GM10248 (cell line): ENCODE data around the gene RASGRP4.

Experiments used
- CTCF ChIA-PET: fragments of 300-600 bp; sonication (Branson Sonifier 250); formaldehyde crosslinking; extraction: SDS; loops from one replicate; lab custom pipeline; 2021; ENCODE audit warnings: antibody characterized with exemption; lab: Yijun Ruan, JAX
- POLR2A ChIA-PET: fragments of 350-650 bp; sonication (Branson Sonifier 250); formaldehyde crosslinking; extraction: SDS; loops from one replicate; lab custom pipeline; 2020; ENCODE audit warnings: antibody characterized with exemption; lab: Yijun Ruan, JAX
- DNase-seq: peaks from one replicate; pipeline ENCODE4 v3.0.0; 2012; ENCODE audit errors: extremely low spot score
- CTCF ChIP-seq: IDR thresholded peaks from 2 replicates; pipeline ENCODE4 v1.5.1; 2012; ENCODE audit warnings: mild to moderate bottlenecking, low read depth; ENCODE audit errors: extremely low read depth, missing control alignments, control extremely low read depth

The RASGRP4 gene

GRCh38 chr19:38451036-38451435, 25.0 kb upstream of the RASGRP4 start:
- ChIA-PET POLR2A (no interaction called here), CTCF (no interaction called here)
- DNase-seq = no peak
- no peak for TF ChIP-seq CTCF

DNA sequence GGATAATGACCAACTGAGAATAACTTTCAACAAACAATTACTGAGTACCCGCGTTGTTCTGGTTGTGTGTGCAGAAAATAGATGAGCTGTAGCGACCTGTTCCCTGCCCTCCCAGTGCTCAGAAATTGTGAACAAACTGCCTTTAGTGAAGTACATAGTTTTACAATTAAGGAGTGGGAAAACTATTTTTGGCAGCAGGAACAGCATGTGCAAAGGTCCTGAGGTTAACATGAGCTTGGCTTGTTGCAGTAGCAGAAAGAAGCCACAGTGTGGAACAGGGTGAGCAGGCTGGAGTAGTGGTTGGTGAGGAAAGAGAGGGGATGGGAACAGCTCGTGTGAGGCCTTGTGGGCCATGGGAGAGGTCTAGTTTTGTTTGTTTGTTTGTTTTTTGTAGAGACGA, 23.5 kb upstream of the RASGRP4 start:
- ChIA-PET POLR2A (no interaction called here), CTCF (interaction anchor here (1.4 kb wide), 1 partner anchor 46 kb away, joined by 3 read pairs; the partner anchor contains the start of gene FAM98C)
- no peak for DNase-seq
- no peak for TF ChIP-seq CTCF

DNA sequence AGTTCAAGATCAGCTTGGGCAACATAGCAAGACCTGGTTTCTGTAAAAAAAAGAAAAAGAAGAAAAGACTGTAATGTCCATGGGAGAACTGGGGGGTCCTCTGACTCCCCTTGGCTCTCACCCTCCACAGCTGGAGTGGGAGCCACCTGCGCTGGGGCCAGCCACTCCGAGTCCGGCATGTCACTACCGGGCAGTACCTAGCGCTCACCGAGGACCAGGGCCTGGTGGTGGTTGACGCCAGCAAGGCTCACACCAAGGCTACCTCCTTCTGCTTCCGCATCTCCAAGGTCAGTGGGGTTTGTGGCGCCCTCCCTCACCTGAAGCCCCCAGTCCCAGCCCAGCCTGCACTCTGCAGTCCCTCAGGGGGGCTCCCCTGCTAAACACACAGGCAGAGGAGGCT, 22.2 kb upstream of the RASGRP4 start:
- ChIA-PET CTCF (no interaction called here), POLR2A (no interaction called here)
- TF ChIP-seq CTCF = no peak
- DNase-seq = no peak

DNA sequence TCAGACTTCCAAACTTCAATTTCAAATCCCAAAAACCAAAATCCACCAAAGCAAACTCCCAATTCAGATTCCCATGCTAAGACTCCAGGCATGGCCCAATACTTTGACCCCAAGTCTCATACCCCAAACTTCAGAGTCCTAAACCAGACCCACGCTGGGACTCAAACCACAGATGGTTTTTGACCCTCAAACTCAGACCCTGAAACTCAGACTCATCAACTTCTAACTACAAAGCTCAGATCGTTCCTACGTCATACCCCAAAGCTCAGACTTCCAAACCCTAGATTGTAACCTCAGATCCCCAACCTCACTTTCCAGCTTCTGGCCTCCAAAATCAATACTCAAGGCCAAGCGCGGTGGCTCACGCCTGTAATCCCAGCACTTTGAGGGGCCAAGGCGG, 19.3 kb upstream of the RASGRP4 start:
- DNase-seq = no peak
- no peak for TF ChIP-seq CTCF
- ChIA-PET CTCF (interaction anchor here (1.1 to 4.8 kb wide), 3 partner anchors 42 to 490 kb away, joined by 3 to 15 read pairs (median 4); partner anchors contain the start of gene FAM98C), POLR2A (no interaction called here)

DNA sequence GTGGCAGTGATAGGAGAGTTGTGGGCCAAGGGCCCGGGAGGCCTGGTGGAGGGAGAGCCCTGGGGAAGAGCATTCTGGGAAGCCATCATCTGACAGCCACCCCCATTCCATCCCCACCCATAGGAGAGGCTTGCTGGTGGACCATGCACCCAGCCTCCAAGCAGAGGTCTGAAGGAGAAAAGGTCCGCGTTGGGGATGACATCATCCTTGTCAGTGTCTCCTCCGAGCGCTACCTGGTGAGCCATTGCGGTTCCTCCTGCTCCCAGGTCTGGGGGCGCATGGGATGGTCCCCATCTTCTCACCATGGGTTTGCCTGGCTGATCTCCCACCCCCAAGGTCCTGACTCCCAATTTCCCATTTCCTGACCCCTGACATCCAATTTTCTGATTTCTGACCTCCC, 18.0 kb upstream of the RASGRP4 start:
- no peak for DNase-seq
- POLR2A ChIA-PET = no interaction called here
- CTCF ChIA-PET = interaction anchor here (1.1 to 4.8 kb wide), 2 partner anchors 41 to 492 kb away, joined by 3 to 15 read pairs; partner anchors contain the start of gene FAM98C
- no peak for TF ChIP-seq CTCF

GRCh38 chr19:38443458-38443999, 17.5 kb upstream of the RASGRP4 start:
- no peak for TF ChIP-seq CTCF
- POLR2A ChIA-PET = no interaction called here
- DNase-seq = no peak
- CTCF ChIA-PET = interaction anchor here (4.8 kb wide), 1 partner anchor 40 kb away, joined by 15 read pairs; the partner anchor contains the start of gene FAM98C
